Loucy (cell line): Measurements from ENCODE around the gene PEAK1.

Experiments used
- EZH2phosphoT487 ChIP-seq: fragments of 200-600 bp; IDR thresholded peaks from 2 replicates; pipeline ENCODE4 v1.6.1; 2018; ENCODE audit warnings: antibody characterized with exemption, mild to moderate bottlenecking, moderate library complexity, borderline replicate concordance
- TF ChIP-seq, protein P1 (sequence below): fragments of 200-600 bp; sonication (generic); conservative IDR thresholded peaks from 2 replicates; pipeline ENCODE4 v1.5.1; 2014; ENCODE audit warnings: mild to moderate bottlenecking, antibody characterized with exemption, low read length

DNA sequence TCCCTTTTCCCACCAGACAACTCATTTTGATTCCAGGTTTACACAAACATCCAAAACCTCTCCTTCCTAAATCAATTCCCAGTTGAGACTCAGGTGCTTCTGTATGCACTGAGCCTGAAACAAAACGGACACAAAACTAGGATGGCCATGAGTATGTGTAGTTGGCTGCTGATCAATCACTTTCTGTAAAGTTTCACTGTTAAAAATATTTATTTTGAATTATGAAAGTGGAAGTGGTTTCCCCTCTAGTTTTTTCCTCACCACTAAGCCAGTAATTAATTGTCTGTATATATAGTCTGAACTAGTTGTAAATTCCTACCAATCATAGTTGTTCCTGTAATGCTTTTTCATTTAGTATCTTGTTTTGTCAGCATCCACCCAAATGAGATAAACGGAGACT, 297.3 kb downstream of the PEAK1 start:
- TF ChIP-seq, protein P1, sequence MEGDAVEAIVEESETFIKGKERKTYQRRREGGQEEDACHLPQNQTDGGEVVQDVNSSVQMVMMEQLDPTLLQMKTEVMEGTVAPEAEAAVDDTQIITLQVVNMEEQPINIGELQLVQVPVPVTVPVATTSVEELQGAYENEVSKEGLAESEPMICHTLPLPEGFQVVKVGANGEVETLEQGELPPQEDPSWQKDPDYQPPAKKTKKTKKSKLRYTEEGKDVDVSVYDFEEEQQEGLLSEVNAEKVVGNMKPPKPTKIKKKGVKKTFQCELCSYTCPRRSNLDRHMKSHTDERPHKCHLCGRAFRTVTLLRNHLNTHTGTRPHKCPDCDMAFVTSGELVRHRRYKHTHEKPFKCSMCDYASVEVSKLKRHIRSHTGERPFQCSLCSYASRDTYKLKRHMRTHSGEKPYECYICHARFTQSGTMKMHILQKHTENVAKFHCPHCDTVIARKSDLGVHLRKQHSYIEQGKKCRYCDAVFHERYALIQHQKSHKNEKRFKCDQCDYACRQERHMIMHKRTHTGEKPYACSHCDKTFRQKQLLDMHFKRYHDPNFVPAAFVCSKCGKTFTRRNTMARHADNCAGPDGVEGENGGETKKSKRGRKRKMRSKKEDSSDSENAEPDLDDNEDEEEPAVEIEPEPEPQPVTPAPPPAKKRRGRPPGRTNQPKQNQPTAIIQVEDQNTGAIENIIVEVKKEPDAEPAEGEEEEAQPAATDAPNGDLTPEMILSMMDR, result no peak
- no peak for TF ChIP-seq EZH2phosphoT487
